ENCODE measurements around the gene SWAP70. TPM values are rescaled to one million over a fixed set of nuclear protein-coding genes. Genes with fewer than 3 reads are reported as not detected.

SWAP70 gene
- total and polyA plus RNA-seq, 2 of the 13 experiments (the other 11 are each of a cell fraction or from before 2014, with no cell fraction given), result 4.6 to 8.7 TPM

DNA sequence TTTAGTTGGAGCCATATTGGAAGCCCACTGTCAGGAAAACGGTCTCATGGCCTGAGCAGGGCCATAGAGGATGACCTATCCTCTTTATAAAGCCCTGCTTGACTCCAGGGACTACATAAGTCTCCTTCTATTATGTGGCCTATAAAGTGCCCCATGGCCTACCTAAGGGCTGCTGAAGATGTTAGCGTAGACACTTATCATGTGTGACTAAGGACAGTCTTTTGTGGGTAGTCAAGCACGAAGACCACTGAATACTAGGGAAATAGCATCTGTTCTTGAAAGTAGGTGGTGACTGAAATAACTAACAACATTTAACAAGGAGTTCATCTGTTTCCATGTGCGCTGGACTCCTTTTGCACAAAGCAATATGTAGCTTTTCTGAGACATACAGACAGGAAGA lies 117.1 kb downstream of the SWAP70 start (continued):
- TF ChIP-seq KIAA2018 (CRISPR knock-in tag; IDR thresholded peaks at IDR 0.05; ENCODE audit: borderline replicate concordance) (no peak), ZNF710 (CRISPR knock-in tag; IDR thresholded peaks at IDR 0.05; ENCODE audit: borderline replicate concordance) (no peak)
